Body of pancreas (tissue), 4 donors: ENCODE data around the gene DCBLD1.

Experiments
- POLR2A ChIP-seq, 3 donors: fragments of 450-650 bp; IDR thresholded peaks; one replicate each; pipeline ENCODE4 v1.6.1; 2016; ENCODE audit warnings: antibody characterized with exemption in 3 of 3, mild to moderate bottlenecking in 2 of 3
- TF ChIP-seq, protein P1 (sequence below), 7 experiments: fragments of 450-650 bp in 4 of 7; fragments of 200-600 bp in 3 of 7; sonication (generic) in 3 of 7; IDR thresholded peaks; one replicate each; pipeline ENCODE4 v1.5.1; 2016 to 2019; ENCODE audit warnings: antibody characterized with exemption in 7 of 7

DNA sequence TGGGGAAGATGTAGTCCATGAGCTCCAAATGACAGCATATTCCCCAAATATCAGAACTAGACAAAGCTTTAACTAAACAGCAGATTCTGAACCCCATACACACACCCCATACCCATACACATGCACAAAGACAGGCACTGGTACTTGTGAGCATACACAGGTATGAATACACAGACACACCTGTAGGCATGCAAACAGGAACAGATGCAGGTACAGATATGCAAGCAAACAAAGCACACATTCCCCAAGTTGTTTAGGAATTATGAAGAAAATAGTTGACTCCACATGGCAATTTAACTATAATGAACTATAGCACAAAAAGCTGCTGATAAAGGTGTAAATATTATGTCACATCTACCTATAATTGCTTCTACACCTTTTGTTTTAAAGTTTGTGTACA, 103.2 kb downstream of the DCBLD1 start:
- TF ChIP-seq, protein P1, sequence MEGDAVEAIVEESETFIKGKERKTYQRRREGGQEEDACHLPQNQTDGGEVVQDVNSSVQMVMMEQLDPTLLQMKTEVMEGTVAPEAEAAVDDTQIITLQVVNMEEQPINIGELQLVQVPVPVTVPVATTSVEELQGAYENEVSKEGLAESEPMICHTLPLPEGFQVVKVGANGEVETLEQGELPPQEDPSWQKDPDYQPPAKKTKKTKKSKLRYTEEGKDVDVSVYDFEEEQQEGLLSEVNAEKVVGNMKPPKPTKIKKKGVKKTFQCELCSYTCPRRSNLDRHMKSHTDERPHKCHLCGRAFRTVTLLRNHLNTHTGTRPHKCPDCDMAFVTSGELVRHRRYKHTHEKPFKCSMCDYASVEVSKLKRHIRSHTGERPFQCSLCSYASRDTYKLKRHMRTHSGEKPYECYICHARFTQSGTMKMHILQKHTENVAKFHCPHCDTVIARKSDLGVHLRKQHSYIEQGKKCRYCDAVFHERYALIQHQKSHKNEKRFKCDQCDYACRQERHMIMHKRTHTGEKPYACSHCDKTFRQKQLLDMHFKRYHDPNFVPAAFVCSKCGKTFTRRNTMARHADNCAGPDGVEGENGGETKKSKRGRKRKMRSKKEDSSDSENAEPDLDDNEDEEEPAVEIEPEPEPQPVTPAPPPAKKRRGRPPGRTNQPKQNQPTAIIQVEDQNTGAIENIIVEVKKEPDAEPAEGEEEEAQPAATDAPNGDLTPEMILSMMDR (IDR thresholded peaks at IDR 0.05): no peak
- no peak for TF ChIP-seq POLR2A (IDR thresholded peaks at IDR 0.05)
